Activated CD8-positive, alpha-beta memory T cell treated with anti-CD3 and anti-CD28 coated beads, Interleukin-2, amount 50 U/mL, for 1 hour (primary cell): ENCODE results near the gene CYREN.
A peak's percentile ranks its signal among the peaks of the same experiment; 100 is the strongest.
"Not testable (repeated sequence)": the region's sequence is repeated elsewhere in the genome, so short reads cannot be mapped to it uniquely, and the experiment has no call there.

Experiments used
- DNase-seq: peaks from one replicate; pipeline ENCODE4 v3.0.0-alpha.2; 2020; ENCODE audit errors: extremely low read depth

CYREN gene

GRCh38 chr7:135177028-135177696 lies 6.7 kb upstream of the CYREN start:
- DNase-seq: no peak

GRCh38 chr7:135175931-135176330 lies 5.4 kb upstream of the CYREN start:
- DNase-seq: no peak

GRCh38 chr7:135174941-135175340 lies 4.4 kb upstream of the CYREN start:
- no peak for DNase-seq

- DNase-seq: not testable (repeated sequence)
Measured at GRCh38 chr7:135173916-135174315, 3.4 kb upstream of the CYREN start.

GRCh38 chr7:135171581-135172291 lies 1.2 kb upstream of the CYREN start:
- DNase-seq: not testable (repeated sequence)

- DNase-seq: not testable (repeated sequence)
Measured at GRCh38 chr7:135170998-135171481, 533 bp upstream of the CYREN start.

GRCh38 chr7:135169964-135170273 lies 588 bp downstream of the CYREN start:
- peak; percentile 23 for DNase-seq

GRCh38 chr7:135169141-135169963 lies 1.2 kb downstream of the CYREN start:
- DNase-seq: no peak

- no peak for DNase-seq
Measured at GRCh38 chr7:135168489-135169140, 1.9 kb downstream of the CYREN start.

- no peak for DNase-seq
Measured at GRCh38 chr7:135168001-135168400, 2.5 kb downstream of the CYREN start.

- DNase-seq: no peak
Measured at GRCh38 chr7:135167365-135167917, 3.1 kb downstream of the CYREN start.

GRCh38 chr7:135166338-135166990 lies 4.0 kb downstream of the CYREN start:
- no peak for DNase-seq

- no peak for DNase-seq
Measured at GRCh38 chr7:135165862-135166261, 4.6 kb downstream of the CYREN start.

GRCh38 chr7:135164357-135165061 lies 6.0 kb downstream of the CYREN start:
- no peak for DNase-seq

GRCh38 chr7:135162382-135163001 lies 8.0 kb downstream of the CYREN start:
- DNase-seq: no peak

GRCh38 chr7:135161669-135162068 lies 8.8 kb downstream of the CYREN start:
- DNase-seq: no peak

- no peak for DNase-seq
Measured at GRCh38 chr7:135160858-135161653, 9.5 kb downstream of the CYREN start.

- no peak for DNase-seq
Measured at GRCh38 chr7:135160098-135160857, 10.2 kb downstream of the CYREN start.
